HCT116 (cell line): ENCODE results near the gene TWIST2. TPM values are rescaled to one million over a fixed set of nuclear protein-coding genes. Genes with fewer than 3 reads are reported as not detected.

Source experiments
- ATAC-seq: fragments of 200-7000 bp; cut with Tn5 transposase; 2 replicates; pipeline ENCODE4 v1.9.1; 2020; ENCODE audit warnings: mild to moderate bottlenecking, moderate library complexity
- BruUV-seq: library from RNA; stranded (reverse); fragments of 400-500 nt; replicated peaks from 2 replicates; lab custom pipeline; 2021; lab: Mats Ljungman, UMichigan
- CTCF ChIA-PET: fragments of 300-600 bp; sonication (Branson Sonifier 250); formaldehyde crosslinking; loops from one replicate; lab custom pipeline; 2021; ENCODE audit warnings: antibody characterized with exemption; lab: Charles Lee
- POLR2A ChIA-PET: fragments of 300-600, 350-600 bp; sonication (Branson Sonifier 250); formaldehyde crosslinking; loops from one replicate; lab custom pipeline; 2021; ENCODE audit warnings: antibody characterized with exemption; lab: Charles Lee
- RAD21 ChIA-PET, 2 experiments: fragments of 300-600 bp; sonication (Branson Sonifier 250); formaldehyde crosslinking; loops; one replicate each; lab custom pipeline; 2023; ENCODE audit warnings: low total read pairs in 2 of 2; ENCODE audit not compliant: uncharacterized antibody in 2 of 2, unreplicated experiment in 2 of 2, low non-redundant PET in 1 of 2; lab: Charles Lee
- DNase-seq: peaks from one replicate; pipeline ENCODE4 v3.0.0-alpha.2; 2010; ENCODE audit warnings: low read depth, low spot score
- H2AFZ ChIP-seq: fragments of 200-600 bp; shearing (Covaris generic), sonication (generic); 2 replicates; pipeline ENCODE4 v1.6.1; 2017; ENCODE audit warnings: low read depth, mixed run types, mixed read lengths, antibody characterized with exemption, low read length; ENCODE audit not compliant: poor library complexity, severe bottlenecking
- H3K27ac ChIP-seq: 2 replicates; pipeline ENCODE4 v1.5.1; 2012; ENCODE audit warnings: low read depth, low read length
- H3K27me3 ChIP-seq: fragments of 200-600 bp; sonication (generic); 2 replicates; pipeline ENCODE4 v1.6.1; 2016; ENCODE audit warnings: mixed run types, low read length, mixed read lengths; ENCODE audit not compliant: insufficient read depth
- H3K36me3 ChIP-seq, 2 experiments: fragments of 200-500 bp in 1 of 2; fragments of 200-600 bp in 1 of 2; sonication (Bioruptor generic) in 1 of 2; sonication (generic) in 1 of 2; 2 replicates each; pipeline versions ENCODE4 v1.5.1 to v1.6.1; 2014 to 2016; ENCODE audit warnings: low read length in 2 of 2, inconsistent platforms in 1 of 2, mixed read lengths in 1 of 2, mixed run types in 1 of 2; ENCODE audit not compliant: insufficient read depth in 2 of 2, control insufficient read depth in 1 of 2
- H3K4me1 ChIP-seq, 2 experiments: fragments of 200-600 bp in 1 of 2; sonication (generic) in 1 of 2; 2 replicates each; pipeline versions ENCODE4 v1.5.1 to v1.6.1; 2012 to 2017; ENCODE audit warnings: low read length in 2 of 2, inconsistent platforms in 1 of 2, mild to moderate bottlenecking in 1 of 2, mixed read lengths in 1 of 2, mixed run types in 1 of 2, moderate library complexity in 1 of 2; ENCODE audit not compliant: insufficient read depth in 2 of 2, control insufficient read depth in 1 of 2
- H3K4me2 ChIP-seq: fragments of 200-600 bp; sonication (generic); 2 replicates; pipeline ENCODE4 v1.6.1; 2017; ENCODE audit warnings: mixed run types, low read length, mixed read lengths
- H3K4me3 ChIP-seq, 2 experiments: fragments of 200-600 bp in 1 of 2; sonication (generic) in 1 of 2; replicated peaks in 1 of 2; 2 replicates each; pipeline ENCODE4 v1.5.1; 2011 to 2016; ENCODE audit warnings: low read length in 2 of 2, control low read depth in 1 of 2, low read depth in 1 of 2, mild to moderate bottlenecking in 1 of 2, mixed read lengths in 1 of 2, mixed run types in 1 of 2
- H3K79me2 ChIP-seq: fragments of 200-600 bp; sonication (generic); 2 replicates; pipeline ENCODE4 v1.6.1; 2017; ENCODE audit warnings: mild to moderate bottlenecking, mixed run types, low read length, moderate library complexity, mixed read lengths; ENCODE audit not compliant: insufficient read depth
- H3K9ac ChIP-seq: fragments of 200-600 bp; sonication (generic); 2 replicates; pipeline ENCODE4 v1.6.1; 2016; ENCODE audit warnings: low read length, mixed read lengths
- H3K9me2 ChIP-seq: fragments of 200-600 bp; sonication (generic), shearing (Covaris generic); 2 replicates; pipeline ENCODE4 v1.6.1; 2017; ENCODE audit warnings: mixed run types, mild to moderate bottlenecking, moderate library complexity; ENCODE audit not compliant: insufficient read depth
- H3K9me3 ChIP-seq, 2 experiments: fragments of 200-500 bp in 1 of 2; fragments of 200-600 bp in 1 of 2; sonication (Bioruptor generic) in 1 of 2; sonication (generic) in 1 of 2; 2 replicates each; pipeline ENCODE4 v1.6.1; 2014 to 2017; ENCODE audit warnings: low read length in 2 of 2, mixed read lengths in 2 of 2, inconsistent platforms in 1 of 2, low read depth in 1 of 2, mild to moderate bottlenecking in 1 of 2, mixed run types in 1 of 2, moderate library complexity in 1 of 2; ENCODE audit not compliant: control insufficient read depth in 1 of 2, insufficient read depth in 1 of 2
- H4K20me1 ChIP-seq: fragments of 200-600 bp; sonication (generic), shearing (Covaris generic); 2 replicates; pipeline ENCODE4 v1.6.1; 2017; ENCODE audit warnings: mixed run types, mild to moderate bottlenecking, moderate library complexity; ENCODE audit not compliant: insufficient read depth
- CBX3 ChIP-seq: IDR thresholded peaks from 2 replicates; pipeline ENCODE4 v1.6.1; 2012; ENCODE audit warnings: low read depth
- CEBPB ChIP-seq: IDR thresholded peaks from 2 replicates; pipeline ENCODE4 v1.6.1; 2012; ENCODE audit warnings: low read depth
- EGR1 ChIP-seq: IDR thresholded peaks from 2 replicates; pipeline ENCODE4 v1.6.1; 2012; ENCODE audit warnings: low read depth
- ELF1 ChIP-seq: IDR thresholded peaks from 2 replicates; pipeline ENCODE4 v1.6.1; 2012; ENCODE audit warnings: low read depth, borderline replicate concordance
- EZH2phosphoT487 ChIP-seq: fragments of 200-600 bp; IDR thresholded peaks from 2 replicates; pipeline ENCODE4 v1.6.1; 2018; ENCODE audit warnings: antibody characterized with exemption, borderline replicate concordance
- FOSL1 ChIP-seq: IDR thresholded peaks from 2 replicates; pipeline ENCODE4 v1.6.1; 2012; ENCODE audit warnings: low read depth
- JUND ChIP-seq: IDR thresholded peaks from 2 replicates; pipeline ENCODE4 v1.6.1; 2012
- POLR2A ChIP-seq: IDR thresholded peaks from 2 replicates; pipeline ENCODE4 v1.7.0; 2011; ENCODE audit warnings: borderline replicate concordance; ENCODE audit not compliant: insufficient read depth, insufficient read length; ENCODE audit errors: extremely low read depth
- RAD21 ChIP-seq: IDR thresholded peaks from 2 replicates; pipeline ENCODE4 v1.6.1; 2012; ENCODE audit warnings: low read depth, mild to moderate bottlenecking
- SIN3A ChIP-seq: IDR thresholded peaks from 2 replicates; pipeline ENCODE4 v1.6.1; 2012; ENCODE audit warnings: low read depth
- SP1 ChIP-seq: IDR thresholded peaks from 2 replicates; pipeline ENCODE4 v1.6.1; 2012; ENCODE audit warnings: low read depth
- SRF ChIP-seq: IDR thresholded peaks from 2 replicates; pipeline ENCODE4 v1.6.1; 2012; ENCODE audit warnings: low read depth
- ZFX ChIP-seq: fragments of 450-650 bp; IDR thresholded peaks from 2 replicates; pipeline ENCODE4 v1.6.1; 2017
- ZNF274 ChIP-seq: fragments of 200-500 bp; sonication (Bioruptor generic); IDR thresholded peaks from 2 replicates; pipeline ENCODE4 v1.6.1; 2014; ENCODE audit warnings: mild to moderate bottlenecking, low read depth, low read length, inconsistent platforms
- intact Hi-C: fragments of 100-400 bp; cut with micrococcal nuclease; formaldehyde crosslinking; loops from 2 replicates; pipeline ENCODE4 v1.10.0; 2022
- total RNA-seq: library from RNA; stranded (reverse); gene quantifications from one replicate; pipeline ENCODE4 v1.2.1, GENCODE V29; 2021; ENCODE audit not compliant: unreplicated experiment
- TF ChIP-seq, protein P1 (sequence below): IDR thresholded peaks from 2 replicates; pipeline ENCODE4 v1.6.1; 2011; ENCODE audit warnings: mild to moderate bottlenecking, low read length, moderate library complexity; ENCODE audit not compliant: insufficient replicate concordance; ENCODE audit errors: extremely low read depth
- TF ChIP-seq, protein P2 (sequence below): IDR thresholded peaks from 2 replicates; pipeline ENCODE4 v1.6.1; 2012

Gene TWIST2
- total RNA-seq, 1 experiment from 2014 or later, result not detected

DNA sequence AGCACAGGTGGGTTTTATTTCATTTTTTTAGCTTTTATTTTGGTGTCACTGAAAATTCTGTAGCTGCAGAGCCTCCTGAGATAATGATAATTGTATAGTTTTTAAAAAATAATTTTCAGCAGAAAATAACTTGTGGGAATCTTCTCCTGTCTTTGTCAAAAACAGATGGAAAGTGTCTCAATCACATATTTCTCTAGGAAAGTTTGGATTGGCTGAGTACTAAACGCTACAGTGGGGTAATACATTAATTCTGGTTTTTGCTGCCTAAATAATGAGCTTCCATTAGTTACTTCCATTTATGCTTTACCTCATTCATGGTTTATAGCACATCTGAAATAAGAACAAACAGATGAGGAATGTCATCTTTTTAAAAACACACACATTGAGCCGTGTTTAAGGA lies 2.2 kb downstream of the TWIST2 start:
- ChIA-PET RAD21 (no interaction called here), POLR2A (no interaction called here), CTCF (no interaction called here)
- Histone ChIP-seq H3K9me2 (no peaks in the 10 kb centered on the region), H3K4me1 (no peaks in the 10 kb centered on the region), H3K36me3 (no peaks in the 10 kb centered on the region), H3K79me2 (no peaks in the 10 kb centered on the region), H4K20me1 (no peaks in the 10 kb centered on the region), H3K4me2 (no peak overlapping the region), H3K9ac (no peak overlapping the region), H3K27ac (no peak overlapping the region), H3K27me3 (peaks cover 4% of the 10 kb centered on the region; the same call in 1 of the 2 replicates), H3K9me3 (no peaks in the 10 kb centered on the region), H3K4me3 (no peak overlapping the region), H2AFZ (no peak overlapping the region)
- TF ChIP-seq SP1 (no peak), ZNF274 (no peak), ZFX (no peak), POLR2A (no peak), EZH2phosphoT487 (no peak), EGR1 (no peak), JUND (no peak), CEBPB (no peak)
- TF ChIP-seq, protein P1, sequence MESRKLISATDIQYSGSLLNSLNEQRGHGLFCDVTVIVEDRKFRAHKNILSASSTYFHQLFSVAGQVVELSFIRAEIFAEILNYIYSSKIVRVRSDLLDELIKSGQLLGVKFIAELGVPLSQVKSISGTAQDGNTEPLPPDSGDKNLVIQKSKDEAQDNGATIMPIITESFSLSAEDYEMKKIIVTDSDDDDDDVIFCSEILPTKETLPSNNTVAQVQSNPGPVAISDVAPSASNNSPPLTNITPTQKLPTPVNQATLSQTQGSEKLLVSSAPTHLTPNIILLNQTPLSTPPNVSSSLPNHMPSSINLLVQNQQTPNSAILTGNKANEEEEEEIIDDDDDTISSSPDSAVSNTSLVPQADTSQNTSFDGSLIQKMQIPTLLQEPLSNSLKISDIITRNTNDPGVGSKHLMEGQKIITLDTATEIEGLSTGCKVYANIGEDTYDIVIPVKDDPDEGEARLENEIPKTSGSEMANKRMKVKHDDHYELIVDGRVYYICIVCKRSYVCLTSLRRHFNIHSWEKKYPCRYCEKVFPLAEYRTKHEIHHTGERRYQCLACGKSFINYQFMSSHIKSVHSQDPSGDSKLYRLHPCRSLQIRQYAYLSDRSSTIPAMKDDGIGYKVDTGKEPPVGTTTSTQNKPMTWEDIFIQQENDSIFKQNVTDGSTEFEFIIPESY, result no peak
- ATAC-seq (no peak), DNase-seq (no peak)
- intact Hi-C loops, result loop anchor here (5.0 kb wide), 1 partner anchor 992 kb away; no protein-coding TSS in a partner anchor
- BruUV-seq, result no TSS peak

DNA sequence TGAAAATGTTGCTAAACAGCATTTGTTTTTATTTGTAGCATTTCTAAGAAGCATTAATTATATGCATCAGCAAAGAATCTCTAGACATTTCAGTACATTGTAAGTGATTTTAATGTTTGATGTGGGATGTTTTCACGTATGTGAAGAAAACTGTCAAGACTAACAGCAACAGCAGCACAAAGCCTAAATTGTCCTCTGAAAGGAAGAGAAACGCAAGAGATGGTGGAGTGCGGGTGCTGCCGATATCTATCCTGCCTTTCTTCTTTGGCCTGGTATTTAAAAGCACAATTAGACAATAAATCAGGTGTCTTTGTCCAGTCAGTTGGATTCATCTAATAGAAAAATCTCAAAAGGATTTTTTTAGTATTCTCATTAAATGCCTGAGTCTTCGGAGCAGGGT lies 3.1 kb downstream of the TWIST2 start:
- Histone ChIP-seq H3K36me3 (no peaks in the 10 kb centered on the region), H3K27ac (no peak overlapping the region), H3K79me2 (no peaks in the 10 kb centered on the region), H4K20me1 (no peaks in the 10 kb centered on the region), H3K9me3 (no peaks in the 10 kb centered on the region), H3K9ac (no peak overlapping the region), H2AFZ (no peak overlapping the region), H3K4me3 (no peak overlapping the region), H3K4me1 (no peaks in the 10 kb centered on the region), H3K4me2 (no peak overlapping the region), H3K27me3 (peaks cover 6% of the 10 kb centered on the region; the same call in 1 of the 2 replicates), H3K9me2 (no peaks in the 10 kb centered on the region)
- intact Hi-C loops, result loop anchor here (5.0 kb wide), 1 partner anchor 991 kb away; no protein-coding TSS in a partner anchor
- ChIA-PET POLR2A (no interaction called here), RAD21 (no interaction called here), CTCF (no interaction called here)
- TF ChIP-seq, protein P1, result no peak
- no peak for TF ChIP-seq SRF
- no peak for TF ChIP-seq ZFX
- TF ChIP-seq SIN3A, result no peak
- TF ChIP-seq, protein P2, sequence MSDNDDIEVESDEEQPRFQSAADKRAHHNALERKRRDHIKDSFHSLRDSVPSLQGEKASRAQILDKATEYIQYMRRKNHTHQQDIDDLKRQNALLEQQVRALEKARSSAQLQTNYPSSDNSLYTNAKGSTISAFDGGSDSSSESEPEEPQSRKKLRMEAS, result no peak
- TF ChIP-seq CBX3, result no peak
- no peak for TF ChIP-seq RAD21
- TF ChIP-seq FOSL1, result no peak
- TF ChIP-seq SP1, result no peak
- no peak for TF ChIP-seq POLR2A
- TF ChIP-seq EGR1, result no peak
- no peak for TF ChIP-seq EZH2phosphoT487
- TF ChIP-seq ELF1, result no peak
- no TSS peak for BruUV-seq
- ATAC-seq (no peak), DNase-seq (no peak)
